ENCODE data around the gene RBM18. TPM values are rescaled to one million over a fixed set of nuclear protein-coding genes. Genes with fewer than 3 reads are reported as not detected.

The RBM18 gene
- total RNA-seq, 4 donors from 2014 or later: 5.7 to 8.0 (median 7.0) TPM

DNA sequence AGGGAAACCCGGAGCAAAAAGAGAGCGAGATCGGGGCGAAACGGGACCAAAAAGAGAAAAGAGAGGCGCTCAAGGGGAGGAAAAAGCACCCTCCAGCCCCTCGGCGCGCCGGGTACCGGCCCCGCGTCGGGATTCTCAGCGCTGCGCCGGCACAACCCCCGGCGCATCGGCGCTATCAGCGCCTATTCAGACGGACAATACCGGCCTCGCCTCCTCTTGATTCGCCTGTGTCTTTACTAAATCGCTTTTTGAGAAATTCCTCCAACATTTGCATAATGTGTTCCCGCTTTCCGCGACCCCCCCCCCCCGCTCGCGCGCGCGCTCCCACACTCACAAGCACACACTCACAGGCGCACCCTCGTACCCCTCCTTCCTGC, 36.5 kb downstream of the RBM18 start:
- Histone ChIP-seq H3K36me3 (no peaks in the 10 kb centered on the region), H3K27ac (peak overlapping the region in 1 of 4 donors; percentile 58), H3K27me3 (peaks cover 4 to 96% of the 10 kb centered on the region in 2 donors), H3K4me1 (peaks cover 0 to 41% (median 12%) of the 10 kb centered on the region in 4 donors), H3K9me3 (no peaks in the 10 kb centered on the region), H3K4me3 (peak overlapping the region; percentile 20 to 51 (median 32))
- WGBS, 2 donors: 2% methylated on average over 33 to 38 of the region's 38 CpGs
- TF ChIP-seq, protein P1, sequence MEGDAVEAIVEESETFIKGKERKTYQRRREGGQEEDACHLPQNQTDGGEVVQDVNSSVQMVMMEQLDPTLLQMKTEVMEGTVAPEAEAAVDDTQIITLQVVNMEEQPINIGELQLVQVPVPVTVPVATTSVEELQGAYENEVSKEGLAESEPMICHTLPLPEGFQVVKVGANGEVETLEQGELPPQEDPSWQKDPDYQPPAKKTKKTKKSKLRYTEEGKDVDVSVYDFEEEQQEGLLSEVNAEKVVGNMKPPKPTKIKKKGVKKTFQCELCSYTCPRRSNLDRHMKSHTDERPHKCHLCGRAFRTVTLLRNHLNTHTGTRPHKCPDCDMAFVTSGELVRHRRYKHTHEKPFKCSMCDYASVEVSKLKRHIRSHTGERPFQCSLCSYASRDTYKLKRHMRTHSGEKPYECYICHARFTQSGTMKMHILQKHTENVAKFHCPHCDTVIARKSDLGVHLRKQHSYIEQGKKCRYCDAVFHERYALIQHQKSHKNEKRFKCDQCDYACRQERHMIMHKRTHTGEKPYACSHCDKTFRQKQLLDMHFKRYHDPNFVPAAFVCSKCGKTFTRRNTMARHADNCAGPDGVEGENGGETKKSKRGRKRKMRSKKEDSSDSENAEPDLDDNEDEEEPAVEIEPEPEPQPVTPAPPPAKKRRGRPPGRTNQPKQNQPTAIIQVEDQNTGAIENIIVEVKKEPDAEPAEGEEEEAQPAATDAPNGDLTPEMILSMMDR (IDR thresholded peaks at IDR 0.05): no peak
- TF ChIP-seq POLR2A (IDR thresholded peaks at IDR 0.05): no peak
- TF ChIP-seq EP300 (IDR thresholded peaks at IDR 0.05): no peak
- no peak for DNase-seq (ENCODE audit: low spot score in 2 of 2)

DNA sequence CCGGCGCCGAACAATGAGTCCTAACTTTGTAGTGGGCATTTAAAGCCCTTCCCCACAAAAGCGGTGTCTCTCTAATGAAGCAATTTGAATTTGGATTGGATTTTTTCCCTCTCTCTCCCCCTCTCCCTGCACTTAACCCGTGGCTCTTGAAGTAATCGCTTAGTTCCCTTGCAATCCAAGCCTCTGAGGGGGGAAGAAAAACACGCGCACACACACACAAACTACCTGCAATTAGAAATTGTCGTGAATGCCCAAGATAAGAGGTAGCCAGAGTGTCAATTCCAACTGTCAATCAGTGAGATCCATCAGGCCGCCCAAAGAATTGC, 37.1 kb downstream of the RBM18 start:
- Histone ChIP-seq H3K9me3 (no peaks in the 10 kb centered on the region), H3K4me3 (peak overlapping the region in 2 of 4 donors; percentile 35 to 51), H3K27ac (no peak overlapping the region), H3K36me3 (no peaks in the 10 kb centered on the region), H3K27me3 (peaks cover 4 to 97% of the 10 kb centered on the region in 2 donors), H3K4me1 (peaks cover 0 to 46% (median 12%) of the 10 kb centered on the region in 4 donors)
- WGBS, 2 donors: 18 to 34% methylated on average over 10 of the region's 10 CpGs
- DNase-seq (ENCODE audit: low spot score in 2 of 2): no peak
- TF ChIP-seq POLR2A (IDR thresholded peaks at IDR 0.05) (no peak), EP300 (IDR thresholded peaks at IDR 0.05) (no peak)
- TF ChIP-seq, protein P1 (IDR thresholded peaks at IDR 0.05): no peak

DNA sequence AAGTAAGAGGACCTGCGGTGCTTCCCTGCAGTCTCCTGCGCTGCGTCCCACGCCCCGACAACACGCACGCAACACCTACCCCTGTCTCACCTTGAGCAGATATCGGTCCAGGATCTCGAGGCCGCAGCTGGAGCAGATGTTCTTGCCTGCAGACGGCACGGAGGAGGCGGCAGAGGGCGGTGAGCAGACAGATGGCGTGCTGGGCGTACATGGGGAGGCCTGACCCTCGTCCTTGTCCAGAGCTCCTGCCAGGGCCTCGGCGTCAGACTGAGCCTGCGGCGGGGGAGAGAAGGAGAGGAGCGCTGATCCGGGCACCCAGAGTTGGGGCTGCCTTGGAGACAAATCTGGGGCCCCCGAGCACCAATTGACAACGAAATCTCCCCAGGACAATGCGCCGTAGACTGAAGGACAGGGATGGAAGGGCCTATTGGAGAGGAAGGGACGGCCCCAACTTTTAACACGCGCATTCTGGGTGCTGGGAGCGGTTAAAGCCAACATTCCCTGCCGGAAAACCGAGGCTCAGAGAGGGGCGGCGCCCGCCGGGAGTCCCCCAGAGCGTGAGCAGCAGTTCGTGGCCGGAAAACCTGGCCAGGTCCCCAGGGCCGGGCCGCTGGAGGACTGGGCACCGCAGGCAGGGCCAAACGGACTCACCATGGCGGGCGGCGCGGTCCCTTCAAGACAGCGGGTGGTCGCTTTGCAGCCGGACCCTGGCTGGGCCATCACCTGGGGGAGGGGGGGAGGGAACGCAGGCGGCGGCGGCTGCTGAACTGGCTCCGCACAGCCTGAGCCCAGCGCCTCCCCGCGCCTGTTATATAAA, 37.7 kb downstream of the RBM18 start:
- DNase-seq (ENCODE audit: low spot score in 2 of 2): no peak
- Histone ChIP-seq H3K27ac (no peak overlapping the region), H3K9me3 (no peaks in the 10 kb centered on the region), H3K4me3 (peak overlapping the region in 1 of 4 donors; percentile 51), H3K36me3 (no peaks in the 10 kb centered on the region), H3K4me1 (peaks cover 0 to 46% (median 12%) of the 10 kb centered on the region in 4 donors), H3K27me3 (peaks cover 4 to 98% of the 10 kb centered on the region in 2 donors)
- TF ChIP-seq POLR2A (IDR thresholded peaks at IDR 0.05): no peak
- TF ChIP-seq, protein P1 (IDR thresholded peaks at IDR 0.05): no peak
- no peak for TF ChIP-seq EP300 (IDR thresholded peaks at IDR 0.05)
- 24 to 25% methylated on average over 41 to 42 of the region's 59 CpGs for WGBS, 2 donors

DNA sequence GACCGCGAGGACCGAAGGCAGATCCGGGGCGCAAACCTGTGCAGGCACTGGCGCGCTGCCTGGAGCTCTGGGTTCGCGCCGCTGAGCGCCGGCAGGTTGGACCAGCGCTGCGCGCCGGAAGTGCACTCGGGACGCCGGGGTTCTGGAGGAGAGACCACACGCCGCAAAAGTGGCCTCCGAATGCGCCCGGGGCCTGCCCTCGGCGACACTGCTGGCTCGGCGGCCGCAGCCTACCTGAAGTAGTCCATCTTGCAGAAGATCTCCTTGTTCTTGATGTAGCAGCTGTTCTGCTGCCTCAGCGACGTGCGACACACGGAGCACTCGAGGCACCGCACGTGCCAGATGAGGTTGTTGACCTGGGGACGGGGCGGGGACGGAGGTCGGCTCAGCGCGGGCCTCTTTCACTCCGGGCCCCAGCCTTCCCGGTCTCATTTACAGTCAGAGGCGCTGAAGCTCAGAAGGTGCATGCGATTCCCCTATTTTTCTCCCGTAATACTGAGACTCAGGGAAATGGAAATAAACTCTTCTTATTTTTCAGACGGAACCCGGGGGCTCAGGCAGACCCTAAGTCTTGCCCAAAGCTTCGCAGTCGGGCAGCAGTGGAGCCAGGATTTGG, 38.4 kb downstream of the RBM18 start:
- Histone ChIP-seq H3K27me3 (peaks cover 4 to 98% of the 10 kb centered on the region in 2 donors), H3K4me3 (peak overlapping the region in 1 of 4 donors; percentile 51), H3K4me1 (peaks cover 0 to 48% (median 12%) of the 10 kb centered on the region in 4 donors), H3K27ac (no peak overlapping the region), H3K9me3 (no peaks in the 10 kb centered on the region), H3K36me3 (no peaks in the 10 kb centered on the region)
- 25 to 47% methylated on average over 45 to 51 of the region's 51 CpGs for WGBS, 2 donors
- no peak for DNase-seq (ENCODE audit: low spot score in 2 of 2)
- TF ChIP-seq EP300 (IDR thresholded peaks at IDR 0.05) (no peak), POLR2A (IDR thresholded peaks at IDR 0.05) (no peak)
- TF ChIP-seq, protein P1 (IDR thresholded peaks at IDR 0.05): no peak
